Regular cardiac myocyte (primary cell): Measurements from ENCODE around the gene U2AF1L4. TPM values are rescaled to one million over a fixed set of nuclear protein-coding genes. Genes with fewer than 3 reads are reported as not detected.

Experiments
- total RNA-seq: library from RNA; depleted of rRNA; stranded (reverse); fragments of >200 nt; gene quantifications from 2 replicates; pipeline ENCODE4 v1.2.3, GENCODE V29; 2014

U2AF1L4 gene
- total RNA-seq = 7.3 and 7.9 TPM in 2 replicates

GRCh38 chr19:35745328-35746086 is at the start of gene U2AF1L4, which contains the start of gene PSENEN:
Gene U2AF1L4 (minus strand): TSS chr19:35745418. CDS start chr19:35745391, 27 bp downstream.
Gene PSENEN (plus strand): TSS chr19:35745651. CDS start chr19:35745931, 280 bp downstream.

GRCh38 chr19:35775298-35776101 is 30.3 kb upstream of the U2AF1L4 start, which contains the start of gene ARHGAP33:
Gene ARHGAP33 (plus strand): TSS chr19:35775564. CDS start chr19:35775659, 95 bp downstream.

GRCh38 chr19:35757749-35758608 is 12.8 kb upstream of the U2AF1L4 start, which contains the start of gene PROSER3:
Gene PROSER3 (plus strand): TSS chr19:35758176. CDS start chr19:35758216, 40 bp downstream.

GRCh38 chr19:35756377-35757230 is 11.4 kb upstream of the U2AF1L4 start, which contains the start of gene HSPB6:
Gene HSPB6 (minus strand): TSS chr19:35757029. CDS start chr19:35757008, 21 bp downstream.

GRCh38 chr19:35748106-35749020 is 3.1 kb upstream of the U2AF1L4 start, which contains the start of gene LIN37:
Gene LIN37 (plus strand): TSS chr19:35748576. CDS start chr19:35748725, 149 bp downstream.

GRCh38 chr19:35742121-35742724 is 3.0 kb downstream of the U2AF1L4 start, which contains the start of gene IGFLR1:
Gene IGFLR1 (minus strand): TSS chr19:35742452. CDS start chr19:35741180, 1,272 bp downstream.

GRCh38 chr19:35717665-35718344 is 27.4 kb downstream of the U2AF1L4 start, which contains the start of gene KMT2B:
Gene KMT2B (plus strand): TSS chr19:35718003. CDS start chr19:35718019, 16 bp downstream.

GRCh38 chr19:35704218-35704617 is 41.0 kb downstream of the U2AF1L4 start, which contains the start of gene ZBTB32:
Gene ZBTB32 (plus strand): TSS chr19:35704558. CDS start chr19:35714627, 10,069 bp downstream.

Other genes with a start within 250 kb of the U2AF1L4 start
- 0.77 and 2.5 TPM in 2 replicates for gene DMKN, start 231.8 kb downstream of the U2AF1L4 start, total RNA-seq
- gene SBSN, start 217.1 kb downstream of the U2AF1L4 start, total RNA-seq = 0.19 and 2.0 TPM in 2 replicates
- not detected in 2 replicates for gene GAPDHS, start 212.0 kb downstream of the U2AF1L4 start, total RNA-seq
- gene TMEM147, start 199.8 kb downstream of the U2AF1L4 start, total RNA-seq = 83.2 and 98.7 TPM in 2 replicates
- gene ATP4A, start 181.8 kb downstream of the U2AF1L4 start, total RNA-seq = not detected in 2 replicates
- not detected in 2 replicates for gene PMIS2, start 159.2 kb downstream of the U2AF1L4 start, total RNA-seq
- 4.8 and 11.1 TPM in 2 replicates for gene HAUS5, start 132.7 kb downstream of the U2AF1L4 start, total RNA-seq
- gene RBM42, start 116.4 kb downstream of the U2AF1L4 start, total RNA-seq = 26.2 and 58.3 TPM in 2 replicates
- gene ETV2, start 103.7 kb downstream of the U2AF1L4 start, total RNA-seq = 0.19 and 0.28 TPM in 2 replicates
- gene COX6B1, start 97.1 kb downstream of the U2AF1L4 start, total RNA-seq = 282 and 447 TPM in 2 replicates
- gene UPK1A, start 78.9 kb downstream of the U2AF1L4 start, total RNA-seq = under 0.01 TPM in 1 of 2 replicates, not detected in the other
- not detected in 2 replicates for gene ZBTB32, start 40.9 kb downstream of the U2AF1L4 start, total RNA-seq
- 2.5 and 3.3 TPM in 2 replicates for gene KMT2B, start 27.4 kb downstream of the U2AF1L4 start, total RNA-seq
- 0.56 and 1.3 TPM in 2 replicates for gene IGFLR1, start 3.0 kb downstream of the U2AF1L4 start, total RNA-seq
- gene PSENEN, start 233 bp upstream of the U2AF1L4 start, total RNA-seq = 15.1 and 17.5 TPM in 2 replicates
- gene LIN37, start 3.2 kb upstream of the U2AF1L4 start, total RNA-seq = 10.5 and 11.0 TPM in 2 replicates
- gene HSPB6, start 11.6 kb upstream of the U2AF1L4 start, total RNA-seq = 36.4 and 96.1 TPM in 2 replicates
- gene PROSER3, start 12.8 kb upstream of the U2AF1L4 start, total RNA-seq = 2.8 and 4.0 TPM in 2 replicates
- gene ARHGAP33, start 30.1 kb upstream of the U2AF1L4 start, total RNA-seq = 1.7 and 2.9 TPM in 2 replicates
- gene PRODH2, start 67.4 kb upstream of the U2AF1L4 start, total RNA-seq = not detected in 2 replicates
- not detected in 2 replicates for gene NPHS1, start 107.1 kb upstream of the U2AF1L4 start, total RNA-seq
- 0.28 TPM in 1 of 2 replicates, not detected in the other for gene KIRREL2, start 111.5 kb upstream of the U2AF1L4 start, total RNA-seq
- 12.7 and 14.8 TPM in 2 replicates for gene APLP1, start 123.2 kb upstream of the U2AF1L4 start, total RNA-seq
- 2.0 and 2.5 TPM in 2 replicates for gene NFKBID, start 155.1 kb upstream of the U2AF1L4 start, total RNA-seq
- gene HCST, start 157.1 kb upstream of the U2AF1L4 start, total RNA-seq = 0.38 and 0.56 TPM in 2 replicates
- gene TYROBP, start 162.9 kb upstream of the U2AF1L4 start, total RNA-seq = not detected in 2 replicates
- 1.2 and 2.3 TPM in 2 replicates for gene LRFN3, start 191.0 kb upstream of the U2AF1L4 start, total RNA-seq
- gene SDHAF1, start 249.8 kb upstream of the U2AF1L4 start, total RNA-seq = 12.1 and 12.5 TPM in 2 replicates